ENCODE measurements around the gene CDK14.

The CDK14 gene

GRCh38 chr7:91005024-91005423 lies 408.9 kb downstream of the CDK14 start:
- TF ChIP-seq, protein P1, sequence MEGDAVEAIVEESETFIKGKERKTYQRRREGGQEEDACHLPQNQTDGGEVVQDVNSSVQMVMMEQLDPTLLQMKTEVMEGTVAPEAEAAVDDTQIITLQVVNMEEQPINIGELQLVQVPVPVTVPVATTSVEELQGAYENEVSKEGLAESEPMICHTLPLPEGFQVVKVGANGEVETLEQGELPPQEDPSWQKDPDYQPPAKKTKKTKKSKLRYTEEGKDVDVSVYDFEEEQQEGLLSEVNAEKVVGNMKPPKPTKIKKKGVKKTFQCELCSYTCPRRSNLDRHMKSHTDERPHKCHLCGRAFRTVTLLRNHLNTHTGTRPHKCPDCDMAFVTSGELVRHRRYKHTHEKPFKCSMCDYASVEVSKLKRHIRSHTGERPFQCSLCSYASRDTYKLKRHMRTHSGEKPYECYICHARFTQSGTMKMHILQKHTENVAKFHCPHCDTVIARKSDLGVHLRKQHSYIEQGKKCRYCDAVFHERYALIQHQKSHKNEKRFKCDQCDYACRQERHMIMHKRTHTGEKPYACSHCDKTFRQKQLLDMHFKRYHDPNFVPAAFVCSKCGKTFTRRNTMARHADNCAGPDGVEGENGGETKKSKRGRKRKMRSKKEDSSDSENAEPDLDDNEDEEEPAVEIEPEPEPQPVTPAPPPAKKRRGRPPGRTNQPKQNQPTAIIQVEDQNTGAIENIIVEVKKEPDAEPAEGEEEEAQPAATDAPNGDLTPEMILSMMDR (IDR thresholded peaks at IDR 0.05; ENCODE audit: low read depth, low read length, missing control alignments) = no peak
- DNase-seq (ENCODE audit: extremely low read depth, low read depth) = no peak

DNA sequence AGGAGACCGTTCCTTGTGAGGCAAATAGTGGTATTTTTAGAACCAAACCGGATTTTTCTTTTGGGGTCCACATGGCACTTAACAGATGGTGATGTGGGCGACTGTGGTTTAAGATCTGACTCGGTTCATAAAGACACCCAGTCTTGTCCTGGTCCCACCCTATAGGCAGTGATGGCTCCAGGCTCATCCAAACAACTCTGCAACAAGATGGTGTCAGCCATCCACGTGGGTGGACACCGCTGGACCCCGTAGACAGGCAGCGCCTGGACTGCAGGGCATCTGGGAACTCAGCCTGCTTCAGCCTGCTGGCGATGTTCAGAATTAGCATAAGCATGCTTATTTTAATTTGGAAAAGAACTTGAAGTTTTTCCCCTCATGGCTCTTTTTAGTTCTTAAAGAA lies 409.7 kb downstream of the CDK14 start:
- no peak for DNase-seq (ENCODE audit: extremely low read depth, low read depth)
- TF ChIP-seq, protein P1 (IDR thresholded peaks at IDR 0.05; ENCODE audit: low read depth, low read length, missing control alignments) = no peak
- H3K4me3 ChIP-seq (replicated peaks; ENCODE audit: low read depth, low read length) = no peak overlapping the region

More at GRCh38 chr7:91005024-91005423, 408.9 kb downstream of the CDK14 start:
- H3K4me3 ChIP-seq (replicated peaks; ENCODE audit: low read depth, low read length) = no peak overlapping the region

GRCh38 chr7:91007371-91007770 lies 411.2 kb downstream of the CDK14 start:
- no peak for DNase-seq (ENCODE audit: extremely low read depth, low read depth)
- TF ChIP-seq, protein P1 (IDR thresholded peaks at IDR 0.05; ENCODE audit: low read depth, low read length, missing control alignments) = no peak
- no peak overlapping the region for H3K4me3 ChIP-seq (replicated peaks; ENCODE audit: low read depth, low read length)

- H3K4me3 ChIP-seq (replicated peaks; ENCODE audit: low read depth, low read length) = no peak overlapping the region
- no peak for DNase-seq (ENCODE audit: extremely low read depth, low read depth)
- TF ChIP-seq, protein P1 (IDR thresholded peaks at IDR 0.05; ENCODE audit: low read depth, low read length, missing control alignments) = no peak
These were observed 417.0 kb downstream of the CDK14 start for GRCh38 chr7:91013078-91013477.

- no peak overlapping the region for H3K4me3 ChIP-seq (replicated peaks; ENCODE audit: low read depth, low read length)
- DNase-seq (ENCODE audit: extremely low read depth, low read depth) = no peak
- TF ChIP-seq, protein P1 (IDR thresholded peaks at IDR 0.05; ENCODE audit: low read depth, low read length, missing control alignments) = no peak
These were observed 423.7 kb downstream of the CDK14 start for GRCh38 chr7:91019686-91020385.

DNA sequence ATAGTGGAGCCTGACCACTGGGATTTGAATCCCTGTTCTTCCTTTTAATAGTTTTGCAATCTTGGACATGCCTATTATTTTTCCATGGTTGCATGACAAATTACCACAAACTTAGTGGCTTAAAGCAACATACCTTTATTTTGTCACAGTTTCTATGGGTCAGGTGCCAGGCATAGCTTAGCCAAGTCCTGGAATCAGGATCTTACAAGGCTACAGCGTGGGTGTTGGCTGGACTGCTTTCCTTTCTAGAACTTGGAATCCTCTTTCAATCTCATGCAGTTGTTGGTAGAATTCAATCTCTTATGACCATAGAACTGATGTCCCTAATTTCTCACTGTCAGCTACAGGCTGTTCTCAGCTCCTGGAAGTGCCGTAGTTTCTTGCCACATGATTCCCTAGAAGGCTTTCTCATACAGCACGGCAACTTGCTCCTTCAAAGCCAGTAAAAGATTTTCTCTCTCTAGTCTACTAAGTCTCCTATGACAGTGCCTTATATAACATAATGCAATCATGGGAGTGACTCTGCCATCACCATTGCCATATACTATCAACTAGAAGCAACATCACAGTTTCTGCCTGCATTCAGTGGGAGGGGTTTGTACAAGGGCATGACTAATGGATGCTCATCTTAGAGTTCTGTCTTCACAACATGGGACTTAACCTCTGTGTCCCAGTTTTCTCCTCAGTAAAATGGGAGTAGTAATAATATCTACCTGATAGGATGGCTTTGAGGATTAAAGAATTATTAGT lies 424.7 kb downstream of the CDK14 start:
- TF ChIP-seq, protein P1 (IDR thresholded peaks at IDR 0.05; ENCODE audit: low read depth, low read length, missing control alignments) = no peak
- no peak overlapping the region for H3K4me3 ChIP-seq (replicated peaks; ENCODE audit: low read depth, low read length)
- no peak for DNase-seq (ENCODE audit: extremely low read depth, low read depth)
